Right lobe of liver (tissue), 4 donors: ENCODE measurements around the gene TPT1.
"Not testable (repeated sequence)": the region's sequence is repeated elsewhere in the genome, so short reads cannot be mapped to it uniquely, and the experiment has no call there.

Experiments
- CTCF ChIP-seq, 4 donors: fragments of 200-600 bp in 3 of 4; fragments of 450-650 bp in 1 of 4; IDR thresholded peaks; one replicate each; pipeline versions ENCODE4 v1.5.1 to v1.8.0; 2016 to 2022; ENCODE audit warnings: antibody characterized with exemption in 4 of 4, mild to moderate bottlenecking in 2 of 4
- POLR2A ChIP-seq: fragments of 450-650 bp; IDR thresholded peaks from one replicate; pipeline ENCODE4 v1.6.1; 2017; ENCODE audit warnings: antibody characterized with exemption, mild to moderate bottlenecking
- donor health status: DM: no; HTN: no; CAD: no.
- donor health status: DM: no; HTN: no; CAD: no.
- donor health status: DM: no; HTN: yes; CAD: no.

GRCh38 chr13:45386892-45387575, 46.1 kb upstream of the TPT1 start:
- not testable (repeated sequence) for TF ChIP-seq CTCF (IDR thresholded peaks at IDR 0.05); POLR2A
